Osteoblast (primary cell): ENCODE data around the gene ACOT13. TPM values are rescaled to one million over a fixed set of nuclear protein-coding genes. Genes with fewer than 3 reads are reported as not detected.
A peak's percentile ranks its signal among the peaks of the same experiment; 100 is the strongest.

ENCODE experiments used
- DNase-seq: peaks from one replicate; pipeline ENCODE4 v3.0.0; 2011; ENCODE audit warnings: low spot score, mixed read lengths; ENCODE audit not compliant: insufficient read length; ENCODE audit errors: missing footprints
- H2AFZ ChIP-seq: 2 replicates; pipeline ENCODE4 v1.6.0; 2011; ENCODE audit warnings: mild to moderate bottlenecking, low read length
- H3K27ac ChIP-seq: 2 replicates; pipeline ENCODE4 v1.5.1; 2011; ENCODE audit warnings: mild to moderate bottlenecking, low read depth, low read length, moderate library complexity
- H3K27me3 ChIP-seq: 2 replicates; pipeline ENCODE4 v1.6.0; 2012; ENCODE audit warnings: mild to moderate bottlenecking, control low read depth, inconsistent platforms, low read length, moderate library complexity; ENCODE audit not compliant: insufficient read depth
- H3K36me3 ChIP-seq: 2 replicates; pipeline ENCODE4 v1.5.1; 2011; ENCODE audit warnings: mild to moderate bottlenecking, low read length, control low read depth, moderate library complexity; ENCODE audit not compliant: insufficient read depth
- H3K4me1 ChIP-seq: 2 replicates; pipeline ENCODE4 v1.5.1; 2011; ENCODE audit warnings: mild to moderate bottlenecking, low read length, control low read depth, moderate library complexity; ENCODE audit not compliant: insufficient read depth
- H3K4me2 ChIP-seq: 2 replicates; pipeline ENCODE4 v1.6.0; 2011; ENCODE audit warnings: mild to moderate bottlenecking, low read length; ENCODE audit not compliant: insufficient read depth
- H3K4me3 ChIP-seq: fragments of 200-600 bp; sonication (generic); 3 replicates; pipeline ENCODE4 v1.5.1; 2012; ENCODE audit warnings: mild to moderate bottlenecking, low read length, inconsistent platforms; ENCODE audit not compliant: insufficient read depth
- H3K79me2 ChIP-seq: 2 replicates; pipeline ENCODE4 v1.6.0; 2012; ENCODE audit warnings: mild to moderate bottlenecking, low read length, control low read depth, inconsistent platforms; ENCODE audit not compliant: insufficient read depth
- H3K9me3 ChIP-seq: 2 replicates; pipeline ENCODE4 v1.5.1; 2011; ENCODE audit warnings: low read depth, low read length, control low read depth
- H4K20me1 ChIP-seq: 2 replicates; pipeline ENCODE4 v1.6.0; 2012; ENCODE audit warnings: mild to moderate bottlenecking, low read length, control low read depth; ENCODE audit not compliant: insufficient read depth
- CTCF ChIP-seq: IDR thresholded peaks from 2 replicates; pipeline ENCODE4 v1.5.1; 2011; ENCODE audit warnings: mild to moderate bottlenecking, low read depth, low read length, moderate library complexity; ENCODE audit errors: extremely low read depth
- total RNA-seq: library from RNA; depleted of rRNA; stranded (reverse); fragments of >200 nt; gene quantifications from 2 replicates; pipeline ENCODE4 v1.2.3, GENCODE V29; 2012

The ACOT13 gene
- 5.8 and 6.5 TPM in 2 replicates for total RNA-seq

- Histone ChIP-seq H2AFZ (peak within 1 kb of the TSS; percentile 100), H3K4me2 (peak within 1 kb of the TSS; percentile 94), H3K9me3 (no peaks in the 10 kb centered on the region), H3K27ac (peak within 1 kb of the TSS; percentile 95), H3K27me3 (no peaks in the 10 kb centered on the region), H3K4me3 (peak within 1 kb of the TSS; percentile 89), H3K4me1 (peaks cover 15% of the 10 kb centered on the region), H3K79me2 (peaks cover 43% of the 10 kb centered on the region), H3K36me3 (peaks cover 25% of the 10 kb centered on the region), H4K20me1 (no peaks in the 10 kb centered on the region)
- peak; percentile 54 for TF ChIP-seq CTCF
- DNase-seq = peak; percentile 98
Measured at GRCh38 chr6:24666641-24667377, at the start of gene ACOT13, which contains the start of gene TDP2. Gene ACOT13, plus strand, starts transcription at chr6:24667077. Its CDS starts 187 bp downstream, at chr6:24667264. Gene TDP2, minus strand, starts transcription at chr6:24666899. Its CDS starts 37 bp downstream, at chr6:24666862.

- no peak for TF ChIP-seq CTCF
Measured at GRCh38 chr6:24619661-24620060, 47.2 kb upstream of the ACOT13 start.

GRCh38 chr6:24620637-24621036 lies 46.2 kb upstream of the ACOT13 start:
- no peaks in the 10 kb centered on the region for H4K20me1 ChIP-seq
- no peaks in the 10 kb centered on the region for H3K9me3 ChIP-seq
- no peak overlapping the region for H2AFZ ChIP-seq
- no peaks in the 10 kb centered on the region for H3K4me1 ChIP-seq
- H3K27me3 ChIP-seq = no peaks in the 10 kb centered on the region
- H3K4me2 ChIP-seq = no peak overlapping the region
- DNase-seq = no peak
- H3K36me3 ChIP-seq = no peaks in the 10 kb centered on the region
- no peak overlapping the region for H3K4me3 ChIP-seq
- TF ChIP-seq CTCF = no peak
- H3K27ac ChIP-seq = no peak overlapping the region
- H3K79me2 ChIP-seq = no peaks in the 10 kb centered on the region

More at GRCh38 chr6:24619661-24620060, 47.2 kb upstream of the ACOT13 start:
- Histone ChIP-seq H3K4me3 (no peak overlapping the region), H3K9me3 (no peaks in the 10 kb centered on the region), H3K4me1 (no peaks in the 10 kb centered on the region), H4K20me1 (no peaks in the 10 kb centered on the region), H3K27ac (no peak overlapping the region), H3K27me3 (no peaks in the 10 kb centered on the region), H3K79me2 (no peaks in the 10 kb centered on the region), H2AFZ (no peak overlapping the region), H3K4me2 (no peak overlapping the region), H3K36me3 (no peaks in the 10 kb centered on the region)
- DNase-seq = no peak

- no peak for DNase-seq
- no peaks in the 10 kb centered on the region for H3K27me3 ChIP-seq
- H2AFZ ChIP-seq = no peak overlapping the region
- TF ChIP-seq CTCF = no peak
- no peak overlapping the region for H3K4me2 ChIP-seq
- H3K4me3 ChIP-seq = no peak overlapping the region
- no peaks in the 10 kb centered on the region for H3K9me3 ChIP-seq
- no peaks in the 10 kb centered on the region for H3K79me2 ChIP-seq
- no peaks in the 10 kb centered on the region for H3K36me3 ChIP-seq
- no peaks in the 10 kb centered on the region for H3K4me1 ChIP-seq
- H4K20me1 ChIP-seq = no peaks in the 10 kb centered on the region
- H3K27ac ChIP-seq = no peak overlapping the region
Measured at GRCh38 chr6:24621626-24622289, 45.1 kb upstream of the ACOT13 start.
